Activated T-cell treated with anti-CD3 and anti-CD28 coated beads for 48 hours (primary cell): ENCODE results near the gene LSAMP.

Experiments
- DNase-seq: peaks from one replicate; pipeline ENCODE4 v3.0.0-alpha.2; 2020; ENCODE audit warnings: low read depth

The LSAMP gene

DNA sequence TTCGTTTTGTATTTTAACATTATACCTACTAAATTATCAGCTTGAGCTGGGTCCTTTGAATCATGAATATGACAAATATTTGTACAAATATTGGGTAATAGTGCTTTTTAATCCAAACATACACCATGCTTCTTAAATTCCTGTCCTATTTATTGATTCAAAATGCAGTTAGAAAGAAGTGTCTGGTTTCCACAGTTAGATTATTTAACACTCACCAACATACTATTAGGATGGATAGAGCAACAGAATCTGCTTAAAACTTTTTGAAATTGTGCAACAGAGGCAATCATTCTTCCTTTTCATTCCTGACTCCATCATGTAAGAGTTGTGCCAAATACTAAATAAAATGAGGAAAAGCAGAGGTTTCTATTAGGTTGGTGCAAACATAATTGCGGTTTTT lies 281.2 kb downstream of the LSAMP start:
- DNase-seq = no peak

DNA sequence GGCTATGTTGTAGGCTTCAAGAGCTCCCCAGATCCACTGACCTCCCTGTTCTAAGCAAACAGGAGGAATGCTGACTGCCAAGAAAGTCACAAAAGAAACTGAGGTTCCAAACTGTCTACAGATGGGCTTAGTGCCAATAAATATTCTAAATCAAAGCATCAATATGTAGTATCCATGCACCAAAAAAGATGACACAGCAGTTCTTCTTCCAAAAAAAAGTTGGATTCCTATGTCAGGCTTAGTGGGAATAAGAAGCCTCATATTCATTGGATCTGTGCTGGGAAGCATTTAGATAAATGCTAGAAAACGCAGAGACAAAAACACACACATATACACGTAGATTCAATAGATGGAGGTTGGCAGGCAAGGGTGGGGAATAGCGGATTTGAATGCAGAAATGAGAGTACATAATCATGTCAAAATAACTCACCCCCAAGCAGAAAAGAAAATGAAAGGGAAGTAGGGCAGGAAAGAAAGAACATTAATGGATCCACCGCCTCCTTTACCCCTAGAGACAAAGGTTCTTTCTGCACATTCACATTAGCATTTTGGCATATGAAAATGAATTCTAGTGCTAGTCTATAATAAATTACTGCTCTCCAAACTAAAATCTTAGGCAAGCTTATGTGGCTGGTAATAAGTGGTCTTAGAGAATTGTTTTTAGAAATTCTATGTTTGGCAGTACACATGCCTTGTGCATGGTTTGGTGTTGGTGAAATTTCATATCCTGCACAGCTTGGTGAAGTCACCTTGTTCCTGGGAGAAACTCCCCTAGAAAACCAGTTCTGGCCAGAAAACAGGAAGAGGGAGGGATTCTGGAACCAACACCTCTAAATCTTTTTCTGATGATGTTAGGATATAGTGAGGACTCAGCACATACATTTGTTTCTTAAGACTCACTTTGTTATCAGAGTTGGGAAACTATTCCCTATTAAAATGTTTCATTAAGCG lies 283.4 kb downstream of the LSAMP start:
- no peak for DNase-seq

- no peak for DNase-seq
Observed at GRCh38 chr3:116160594-116160993, 284.7 kb downstream of the LSAMP start.

- DNase-seq = no peak
Observed at GRCh38 chr3:116155841-116156240, 289.4 kb downstream of the LSAMP start.

DNA sequence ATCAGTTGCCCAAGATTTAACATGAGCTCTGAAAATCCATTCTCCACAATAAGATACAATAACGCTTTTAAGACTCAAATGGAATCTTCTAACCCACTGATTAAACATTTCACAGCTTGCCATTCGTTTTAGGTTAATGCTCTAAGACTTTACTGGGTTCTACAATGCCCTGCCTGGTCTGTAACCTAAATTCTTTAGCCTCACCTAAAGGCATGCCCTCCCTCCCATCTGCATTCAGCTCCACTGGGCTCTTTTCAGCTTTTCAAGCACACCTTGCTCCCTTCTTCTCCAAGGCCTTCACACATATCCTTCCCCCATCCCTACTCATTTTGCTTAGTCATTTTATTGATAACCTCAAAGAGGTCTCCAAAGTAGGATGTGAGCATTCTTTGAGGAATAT lies 290.9 kb downstream of the LSAMP start:
- DNase-seq = no peak

GRCh38 chr3:116153174-116153573 lies 292.1 kb downstream of the LSAMP start:
- DNase-seq = no peak

- no peak for DNase-seq
Observed at GRCh38 chr3:116150655-116151167, 294.6 kb downstream of the LSAMP start.

GRCh38 chr3:116148881-116149851 lies 296.1 kb downstream of the LSAMP start:
- DNase-seq = no peak

GRCh38 chr3:116145613-116146012 lies 299.7 kb downstream of the LSAMP start:
- no peak for DNase-seq

DNA sequence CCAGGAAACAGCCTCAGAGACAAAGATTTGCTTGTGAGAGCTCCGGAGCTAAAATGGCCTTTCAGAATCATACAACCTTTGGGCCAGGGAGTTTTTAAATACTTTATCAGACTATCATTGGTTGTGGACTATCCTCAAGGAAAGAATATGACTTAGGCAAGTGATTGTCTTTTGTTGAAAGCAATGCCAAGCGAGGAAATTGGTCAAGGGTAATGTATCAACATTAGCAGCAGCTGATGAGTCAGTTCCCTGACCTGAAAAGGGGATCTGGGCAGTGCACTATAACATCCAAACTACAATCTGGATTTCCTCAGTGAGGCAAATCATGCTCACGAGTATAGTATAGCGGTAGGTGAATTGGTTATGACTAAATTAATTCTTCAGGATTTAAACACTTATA lies 303.6 kb downstream of the LSAMP start:
- no peak for DNase-seq

DNA sequence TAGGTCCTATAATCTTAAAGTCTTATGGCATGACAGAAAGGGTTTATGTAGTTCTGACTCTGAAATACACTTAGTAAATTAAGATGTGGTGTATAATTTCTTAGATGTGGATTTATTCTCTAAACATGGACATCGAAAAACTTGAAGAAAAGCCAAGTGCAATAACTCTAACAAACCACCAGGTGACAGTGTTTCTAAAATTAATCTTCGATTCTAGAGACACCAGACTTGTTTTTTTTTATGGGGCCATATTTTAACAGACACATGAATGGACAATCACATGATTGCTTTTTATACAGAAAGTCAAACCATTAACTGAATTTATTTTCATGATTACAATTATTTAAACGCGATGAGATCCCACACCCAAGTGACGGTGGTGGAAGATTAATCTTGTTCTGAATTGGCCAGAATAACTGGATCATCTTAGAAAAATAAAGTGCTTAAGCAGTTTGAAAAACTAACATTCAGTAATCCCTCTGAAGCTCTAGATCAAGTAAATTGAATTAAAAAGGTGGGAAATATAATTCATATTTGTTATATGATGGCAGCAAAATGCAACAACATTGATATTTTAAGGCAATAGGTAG lies 305.1 kb downstream of the LSAMP start:
- DNase-seq = no peak

GRCh38 chr3:116139641-116140040 lies 305.6 kb downstream of the LSAMP start:
- DNase-seq = no peak

GRCh38 chr3:116135457-116136085 lies 309.7 kb downstream of the LSAMP start:
- no peak for DNase-seq

DNA sequence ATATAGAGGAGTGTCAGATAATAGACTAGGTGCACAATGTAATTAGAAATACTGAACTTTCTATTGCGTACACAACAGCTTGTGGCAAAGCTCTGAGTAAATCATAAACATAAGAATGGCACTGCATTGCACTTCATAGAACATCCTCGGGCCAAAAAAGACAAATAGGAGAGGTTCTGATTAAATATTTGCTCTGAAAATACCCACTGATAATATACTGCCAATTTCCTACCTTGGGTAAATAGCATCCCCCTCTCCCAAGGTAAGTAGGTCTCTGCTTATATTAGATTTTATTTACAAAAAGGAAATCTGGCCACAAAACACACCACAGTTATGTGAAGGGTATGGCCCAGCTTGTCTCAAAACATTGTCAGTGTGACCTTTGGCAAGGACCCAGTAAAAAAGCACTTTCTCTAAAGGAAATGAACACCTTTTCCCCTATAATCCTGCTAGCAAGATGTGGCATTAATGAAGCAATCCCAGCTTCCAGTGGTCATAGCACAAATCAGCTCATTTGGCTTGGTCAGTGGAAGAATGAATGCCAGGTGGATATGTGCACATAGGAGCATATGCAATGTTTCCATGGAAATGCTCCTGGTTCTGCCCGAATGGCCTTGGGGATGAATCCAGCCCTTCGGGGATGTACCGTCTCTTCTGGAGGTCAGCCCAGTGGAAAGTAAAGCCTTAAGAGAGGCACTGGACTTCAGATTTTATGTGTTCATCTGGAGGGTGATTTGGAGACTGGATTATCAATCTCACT lies 315.9 kb downstream of the LSAMP start:
- DNase-seq = no peak

DNA sequence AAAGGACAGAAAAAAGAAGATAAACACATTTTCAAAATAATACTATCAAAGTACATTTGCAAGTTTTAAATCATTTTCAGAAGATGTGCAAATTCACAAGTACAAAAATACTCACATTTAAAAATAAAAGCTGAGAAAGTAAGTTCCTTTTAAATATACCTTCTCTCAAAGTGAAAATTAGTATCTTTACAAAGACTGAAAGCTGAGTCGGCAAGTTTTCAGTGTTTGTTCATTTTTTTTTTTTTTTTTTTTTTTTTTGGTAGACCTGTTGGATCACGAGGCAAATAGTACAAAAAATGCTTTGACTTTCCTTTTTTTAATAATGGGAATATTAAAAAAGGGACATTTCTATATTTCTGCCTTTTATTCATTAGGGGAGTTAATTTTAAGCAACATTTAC lies 317.8 kb downstream of the LSAMP start:
- DNase-seq = no peak

DNA sequence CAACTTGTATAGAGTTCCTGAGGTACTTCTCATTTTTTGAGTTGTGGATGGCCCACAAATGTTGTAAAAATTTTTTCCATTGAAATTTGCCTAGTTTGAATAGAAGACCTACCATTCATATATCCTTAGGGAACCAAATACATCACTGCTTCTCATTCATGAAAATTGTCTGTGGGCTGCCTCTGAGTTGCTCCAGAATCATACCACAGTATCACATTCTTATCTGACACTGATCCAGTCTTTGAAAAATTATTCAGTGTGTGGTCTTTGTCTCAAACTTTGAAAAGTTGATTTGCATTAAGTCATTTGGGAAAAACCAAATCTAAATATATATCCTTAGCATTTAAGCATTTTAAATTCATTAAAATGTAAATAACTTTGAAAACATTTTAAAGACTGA lies 321.1 kb downstream of the LSAMP start:
- no peak for DNase-seq

DNA sequence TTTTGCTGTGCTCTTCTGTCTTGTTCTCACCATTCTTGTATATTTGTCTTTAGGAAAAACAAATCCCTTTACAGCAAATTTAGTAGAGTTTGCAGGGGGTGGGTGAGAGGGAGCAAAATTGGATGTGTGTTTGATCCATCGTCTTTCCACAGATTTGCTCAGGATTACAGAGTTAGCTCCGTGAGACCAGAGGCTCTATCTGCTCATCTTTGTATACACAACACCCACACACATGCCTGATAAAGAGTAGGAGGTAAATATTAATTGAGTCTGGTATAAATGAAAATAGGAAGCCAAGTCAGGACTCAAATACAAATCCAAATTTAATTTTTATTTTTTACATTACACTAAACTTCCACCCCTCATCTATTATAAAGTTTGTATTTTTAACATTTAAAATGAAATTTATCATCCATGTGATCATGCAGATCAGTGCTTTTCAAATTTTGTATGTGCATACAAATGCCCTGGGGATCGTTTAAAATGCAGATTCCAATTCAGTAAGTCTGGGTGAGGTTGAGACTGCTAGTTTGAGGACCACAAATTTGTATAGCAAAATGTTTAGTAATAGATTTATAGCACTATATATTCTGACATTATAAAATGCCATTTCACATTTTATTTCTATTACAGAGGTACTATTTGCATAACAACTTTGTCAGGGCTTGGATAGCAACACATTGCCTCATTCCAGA lies 326.7 kb downstream of the LSAMP start:
- no peak for DNase-seq

- DNase-seq = no peak
Observed at GRCh38 chr3:116114586-116114985, 330.7 kb downstream of the LSAMP start.

DNA sequence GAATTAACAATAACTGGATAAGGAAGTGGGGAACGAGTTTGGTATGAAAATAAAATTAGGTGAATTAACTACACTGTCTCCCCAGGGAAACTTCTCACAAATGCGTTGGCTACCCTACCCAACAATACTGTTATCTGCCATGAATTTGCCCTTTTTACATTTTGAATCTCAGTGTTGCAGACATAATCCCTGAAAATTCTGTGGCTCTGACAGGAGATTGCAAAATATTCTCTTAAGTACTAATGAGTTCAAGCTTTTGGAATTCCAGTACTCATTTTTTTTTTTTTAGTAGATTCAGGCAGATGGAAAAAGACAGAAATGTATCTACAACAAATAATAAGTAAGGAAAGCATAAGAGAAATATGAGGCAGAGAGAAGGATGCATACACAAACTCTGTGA lies 332.6 kb downstream of the LSAMP start:
- DNase-seq = no peak

GRCh38 chr3:116111765-116112164 lies 333.5 kb downstream of the LSAMP start:
- no peak for DNase-seq
